Spleen (tissue), 11 donors: ENCODE measurements around the gene NUP210. TPM values are rescaled to one million over a fixed set of nuclear protein-coding genes. Genes with fewer than 3 reads are reported as not detected.
"Not testable (repeated sequence)": the region's sequence is repeated elsewhere in the genome, so short reads cannot be mapped to it uniquely, and the experiment has no call there.

Source experiments
- DNase-seq: peaks from one replicate; pipeline ENCODE4 v3.0.0-alpha.2; 2020
- H3K27ac ChIP-seq, 8 donors: fragments of 200-600 bp; sonication (generic) in 7 of 8; 1 replicate in 4 of 8; 2 replicates in 4 of 8; pipeline versions ENCODE4 v1.5.0 to v1.8.0; 2016 to 2021; ENCODE audit warnings: inconsistent platforms in 4 of 8, mild to moderate bottlenecking in 4 of 8, moderate library complexity in 1 of 8
- H3K27me3 ChIP-seq, 7 donors: fragments of 200-600 bp; sonication (generic) in 6 of 7; replicated peaks in 1 of 7; 1 replicate in 4 of 7; 2 replicates in 3 of 7; pipeline versions ENCODE4 v1.5.0 to v1.8.0; 2016 to 2021; ENCODE audit warnings: inconsistent platforms in 3 of 7, mild to moderate bottlenecking in 1 of 7
- H3K36me3 ChIP-seq, 6 donors: fragments of 200-600 bp; sonication (generic) in 5 of 6; 1 replicate in 4 of 6; 2 replicates in 2 of 6; pipeline versions ENCODE4 v1.5.0 to v1.8.0; 2016 to 2021; ENCODE audit warnings: inconsistent platforms in 2 of 6
- H3K4me1 ChIP-seq, 6 donors: fragments of 200-600 bp; sonication (generic) in 5 of 6; 1 replicate in 3 of 6; 2 replicates in 3 of 6; pipeline versions ENCODE4 v1.5.0 to v1.8.0; 2016 to 2021; ENCODE audit warnings: inconsistent platforms in 3 of 6
- H3K4me3 ChIP-seq, 8 donors: fragments of 200-600 bp; sonication (generic) in 7 of 8; 1 replicate in 4 of 8; 2 replicates in 4 of 8; pipeline versions ENCODE4 v1.5.0 to v1.8.0; 2016 to 2021; ENCODE audit warnings: inconsistent platforms in 4 of 8, mild to moderate bottlenecking in 4 of 8, moderate library complexity in 2 of 8
- H3K9me3 ChIP-seq, 8 donors: fragments of 200-600 bp; sonication (generic) in 7 of 8; 1 replicate in 4 of 8; 2 replicates in 4 of 8; pipeline versions ENCODE4 v1.5.0 to v1.8.0; 2016 to 2021; ENCODE audit warnings: inconsistent platforms in 4 of 8
- POLR2A ChIP-seq, 3 donors: fragments of 450-650 bp; IDR thresholded peaks; one replicate each; pipeline ENCODE4 v1.5.1; 2017; ENCODE audit warnings: antibody characterized with exemption in 3 of 3, mild to moderate bottlenecking in 1 of 3
- POLR2AphosphoS5 ChIP-seq, 3 donors: sonication (generic); formaldehyde crosslinking; IDR thresholded peaks; one replicate each; pipeline ENCODE4 v1.5.1; 2017; ENCODE audit warnings: antibody characterized with exemption in 3 of 3
- WGBS, 5 donors: extraction: QIAGEN DNeasy Blood & Tissue Kit in 3 of 5; methylation state at CpG; one replicate each; pipeline versions ENCODE4 v1.1.5 to v1.1.7; 2013 to 2018; 5-methylcytosine and 5-hydroxymethylcytosine counted together
- intact Hi-C: fragments of 100-400 bp; cut with DNase I; formaldehyde crosslinking; loops from one replicate; pipeline ENCODE4 v1.15.0; 2023; ENCODE audit warnings: low total_unique reads
- polyA plus RNA-seq, 3 donors: library from polyadenylated mRNA; stranded (reverse); fragments of 200-250 nt; gene quantifications; one replicate each; pipeline ENCODE4 v1.2.1, GENCODE V29; 2013
- total RNA-seq, 7 donors: library from RNA; depleted of rRNA in 3 of 7; stranded (reverse); fragments of >200 nt in 3 of 7; fragmentation: NEBNext Ultra II Directional in 4 of 7; extraction: Animal tissue kit (Norgen Biotek cat#: 25700) in 4 of 7; gene quantifications; one replicate each; pipeline versions ENCODE4 v1.1.0 to v1.2.1, GENCODE V29; 2016 to 2021
- TF ChIP-seq, protein P1 (sequence below), 11 experiments: fragments of 200-600 bp in 7 of 11; fragments of 450-650 bp in 4 of 11; sonication (generic) in 4 of 11; IDR thresholded peaks in 8 of 11; conservative IDR thresholded peaks in 3 of 11; 1 replicate in 7 of 11; 2 replicates in 4 of 11; pipeline versions ENCODE4 v1.4.0 to v1.8.0; 2016 to 2021; ENCODE audit warnings: antibody characterized with exemption in 11 of 11, inconsistent platforms in 4 of 11, mild to moderate bottlenecking in 1 of 11
- donor health status: healthy with polysubstance abuse.
- donor health status: DM: no; HTN: no; CAD: no; lungs with moderate emphysema.
- donor health status: DM: no; HTN: no; CAD: no.
- donor health status: Bipolar disorder and iron deficiency.
- donor health status: healthy.
- donor health status: DM: no; HTN: no; CAD: no.
- donor health status: DM: yes; HTN: yes; CAD: no.

Gene NUP210
- total and polyA plus RNA-seq, 10 donors, result 20.1 to 76.8 (median 58.2) TPM

DNA sequence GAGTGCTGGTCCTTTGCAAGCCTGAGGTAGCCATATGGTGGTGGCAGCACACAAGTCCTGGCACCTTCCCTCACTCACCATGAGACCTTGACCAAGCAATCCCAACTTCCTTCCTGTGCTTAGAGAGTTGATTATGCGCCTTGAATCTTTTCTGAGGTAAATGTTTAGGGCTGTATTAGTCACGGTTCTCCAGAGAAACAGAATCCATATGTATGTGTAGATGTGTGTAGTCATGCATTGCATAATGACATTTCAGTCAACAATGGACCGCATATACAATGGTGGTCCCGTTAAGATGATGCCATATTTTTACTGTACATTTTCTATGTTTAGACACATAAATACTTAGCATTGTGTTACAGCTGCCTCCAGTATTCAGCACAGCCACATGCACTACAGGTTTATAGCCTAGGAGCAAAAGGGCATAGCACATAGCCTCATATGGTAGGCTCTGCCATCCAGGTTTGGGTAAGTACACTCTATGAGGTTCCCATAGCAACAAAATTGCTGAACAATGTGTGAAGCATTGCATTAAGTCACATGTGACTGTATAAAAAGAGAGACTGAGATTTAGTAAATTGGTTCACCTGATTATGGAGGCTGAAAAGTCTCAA lies 20.2 kb upstream of the NUP210 start:
- no peaks in the 10 kb centered on the region for H3K36me3 ChIP-seq
- H3K4me1 ChIP-seq, result no peaks in the 10 kb centered on the region
- TF ChIP-seq, protein P1, sequence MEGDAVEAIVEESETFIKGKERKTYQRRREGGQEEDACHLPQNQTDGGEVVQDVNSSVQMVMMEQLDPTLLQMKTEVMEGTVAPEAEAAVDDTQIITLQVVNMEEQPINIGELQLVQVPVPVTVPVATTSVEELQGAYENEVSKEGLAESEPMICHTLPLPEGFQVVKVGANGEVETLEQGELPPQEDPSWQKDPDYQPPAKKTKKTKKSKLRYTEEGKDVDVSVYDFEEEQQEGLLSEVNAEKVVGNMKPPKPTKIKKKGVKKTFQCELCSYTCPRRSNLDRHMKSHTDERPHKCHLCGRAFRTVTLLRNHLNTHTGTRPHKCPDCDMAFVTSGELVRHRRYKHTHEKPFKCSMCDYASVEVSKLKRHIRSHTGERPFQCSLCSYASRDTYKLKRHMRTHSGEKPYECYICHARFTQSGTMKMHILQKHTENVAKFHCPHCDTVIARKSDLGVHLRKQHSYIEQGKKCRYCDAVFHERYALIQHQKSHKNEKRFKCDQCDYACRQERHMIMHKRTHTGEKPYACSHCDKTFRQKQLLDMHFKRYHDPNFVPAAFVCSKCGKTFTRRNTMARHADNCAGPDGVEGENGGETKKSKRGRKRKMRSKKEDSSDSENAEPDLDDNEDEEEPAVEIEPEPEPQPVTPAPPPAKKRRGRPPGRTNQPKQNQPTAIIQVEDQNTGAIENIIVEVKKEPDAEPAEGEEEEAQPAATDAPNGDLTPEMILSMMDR (IDR thresholded peaks at IDR 0.05 in 8 of 11, conservative IDR thresholded peaks at IDR 0.05 in 3 of 11), result no peak
- TF ChIP-seq POLR2A (IDR thresholded peaks at IDR 0.05) (no peak), POLR2AphosphoS5 (IDR thresholded peaks at IDR 0.05) (no peak)
- H3K27me3 ChIP-seq, result peaks cover 0 to 4% (median 0%) of the 10 kb centered on the region in 7 donors
- no peak for DNase-seq
- H3K27ac ChIP-seq, result no peak overlapping the region
- no peak overlapping the region for H3K4me3 ChIP-seq
- intact Hi-C loops, result loop anchor here (10.0 kb wide), 1 partner anchor 46 kb away; no protein-coding TSS in a partner anchor
- H3K9me3 ChIP-seq, result no peaks in the 10 kb centered on the region
- 61 to 80% (median 72%) methylated on average over 4 of the region's 4 CpGs for WGBS, 5 donors

DNA sequence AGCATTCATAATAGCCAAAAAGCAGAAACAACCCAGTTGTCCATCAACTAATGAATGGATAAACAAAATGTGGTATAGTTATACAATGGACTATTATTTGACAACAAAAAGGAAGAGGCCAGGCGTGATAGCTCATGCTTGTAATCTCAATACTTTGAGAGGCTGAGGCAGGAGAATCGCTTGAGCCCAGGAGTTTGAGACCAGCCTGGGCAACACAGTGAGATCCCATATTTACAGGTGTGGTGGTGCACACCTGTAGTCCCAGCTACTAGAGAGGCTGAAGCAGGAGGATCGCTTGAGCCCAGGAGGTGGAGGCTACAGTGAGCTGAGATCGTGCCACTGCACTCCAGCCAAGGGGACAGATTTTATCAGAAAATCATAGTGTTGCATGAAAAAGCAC lies 16.1 kb upstream of the NUP210 start:
- H3K27me3 ChIP-seq, H3K27ac ChIP-seq, H3K4me3 ChIP-seq, H3K4me1 ChIP-seq, DNase-seq, H3K36me3 ChIP-seq, intact Hi-C loops, H3K9me3 ChIP-seq: not testable (repeated sequence)
- 89 to 96% (median 92%) methylated on average over 4 of the region's 4 CpGs for WGBS, 5 donors

DNA sequence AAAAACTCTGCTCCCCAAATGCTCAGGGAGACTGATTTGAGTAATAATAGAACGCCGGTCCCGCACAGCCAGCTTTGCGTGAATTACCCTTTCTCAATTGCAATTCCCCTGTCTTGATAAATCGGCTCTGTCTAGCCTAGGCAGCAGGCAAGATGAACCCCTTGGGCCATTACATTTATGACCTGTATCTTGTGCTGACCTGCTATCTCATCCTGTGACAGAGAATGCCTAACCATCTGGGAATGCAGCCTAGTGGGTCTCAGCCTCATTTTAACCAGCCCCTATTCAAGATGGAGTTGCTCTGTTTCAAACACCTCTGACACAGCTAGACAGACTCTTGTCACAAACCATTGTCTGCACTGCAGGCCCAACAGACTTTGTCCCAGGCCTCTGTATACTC lies 13.8 kb upstream of the NUP210 start:
- Histone ChIP-seq H3K27ac (no peak overlapping the region), H3K9me3 (peaks cover 0 to 5% (median 0%) of the 10 kb centered on the region in 8 donors), H3K27me3 (peaks cover 0 to 4% (median 0%) of the 10 kb centered on the region in 7 donors), H3K36me3 (no peaks in the 10 kb centered on the region), H3K4me1 (no peaks in the 10 kb centered on the region), H3K4me3 (no peak overlapping the region)
- 89 to 93% (median 91%) methylated on average over 5 of the region's 5 CpGs for WGBS, 5 donors
- TF ChIP-seq, protein P1 (IDR thresholded peaks at IDR 0.05 in 8 of 11, conservative IDR thresholded peaks at IDR 0.05 in 3 of 11), result no peak
- TF ChIP-seq POLR2AphosphoS5 (IDR thresholded peaks at IDR 0.05) (no peak), POLR2A (IDR thresholded peaks at IDR 0.05) (no peak)
- DNase-seq, result no peak
- intact Hi-C loops, result no loop called here

DNA sequence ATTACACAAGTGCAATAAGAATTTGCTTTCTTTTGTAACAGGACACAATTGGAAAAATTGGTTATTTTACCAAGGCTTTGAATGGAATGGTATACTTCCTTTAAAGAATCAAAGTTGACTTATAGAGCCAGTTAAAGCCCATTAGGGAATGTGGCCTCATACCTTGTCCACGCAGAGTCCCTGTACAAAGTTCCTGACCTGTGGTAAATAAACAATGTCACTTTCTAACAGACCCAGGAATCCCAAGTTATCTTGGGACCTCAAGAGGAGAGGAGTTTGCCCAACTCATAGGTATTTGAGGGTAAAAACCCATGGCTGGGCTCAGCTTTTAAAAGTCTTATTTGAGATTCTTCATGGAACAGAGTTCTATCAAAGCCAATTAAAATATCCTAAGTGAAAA lies 12.0 kb upstream of the NUP210 start:
- Histone ChIP-seq H3K4me3 (no peak overlapping the region), H3K4me1 (peaks cover 0 to 14% (median 7%) of the 10 kb centered on the region in 6 donors), H3K9me3 (peaks cover 0 to 5% (median 0%) of the 10 kb centered on the region in 8 donors), H3K27me3 (peaks cover 0 to 4% (median 0%) of the 10 kb centered on the region in 7 donors), H3K36me3 (no peaks in the 10 kb centered on the region), H3K27ac (no peak overlapping the region)
- TF ChIP-seq POLR2AphosphoS5 (IDR thresholded peaks at IDR 0.05), result no peak
- TF ChIP-seq, protein P1 (IDR thresholded peaks at IDR 0.05 in 8 of 11, conservative IDR thresholded peaks at IDR 0.05 in 3 of 11), result no peak
- no peak for TF ChIP-seq POLR2A (IDR thresholded peaks at IDR 0.05)
- 70 to 97% (median 92%) methylated on average over 1 of the region's 1 CpG for WGBS, 5 donors
- no peak for DNase-seq
- intact Hi-C loops, result no loop called here

DNA sequence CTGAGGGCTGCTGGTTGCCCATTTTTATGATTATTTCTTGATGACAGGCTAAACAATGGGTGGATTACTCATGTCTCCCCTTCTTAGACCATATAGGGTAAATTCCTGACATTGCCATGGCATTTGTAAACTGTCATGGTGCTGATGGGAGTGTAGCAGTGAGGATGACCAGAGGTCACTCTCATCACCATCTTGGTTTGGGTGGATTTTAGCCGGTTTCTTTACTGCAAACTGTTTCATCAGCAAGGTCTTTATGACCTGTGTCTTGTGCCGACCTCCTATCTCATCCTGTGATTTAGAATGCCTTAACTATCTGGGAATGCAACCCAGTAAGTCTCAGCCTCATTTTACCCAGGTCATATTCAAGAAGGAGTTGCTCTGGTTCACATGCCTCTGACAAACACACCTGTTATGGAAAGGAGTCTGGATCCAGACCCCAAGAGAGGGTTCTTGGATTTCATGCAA lies 10.3 kb upstream of the NUP210 start:
- H3K27ac ChIP-seq, H3K4me3 ChIP-seq, H3K9me3 ChIP-seq, H3K27me3 ChIP-seq, H3K36me3 ChIP-seq, DNase-seq, intact Hi-C loops: not testable (repeated sequence)
- H3K4me1 ChIP-seq, result peaks cover 0 to 14% (median 7%) of the 10 kb centered on the region in 6 donors
- 77 to 97% (median 85%) methylated on average over 2 of the region's 2 CpGs for WGBS, 5 donors
